ENCODE results near the gene GIPC3.

Gene GIPC3

DNA sequence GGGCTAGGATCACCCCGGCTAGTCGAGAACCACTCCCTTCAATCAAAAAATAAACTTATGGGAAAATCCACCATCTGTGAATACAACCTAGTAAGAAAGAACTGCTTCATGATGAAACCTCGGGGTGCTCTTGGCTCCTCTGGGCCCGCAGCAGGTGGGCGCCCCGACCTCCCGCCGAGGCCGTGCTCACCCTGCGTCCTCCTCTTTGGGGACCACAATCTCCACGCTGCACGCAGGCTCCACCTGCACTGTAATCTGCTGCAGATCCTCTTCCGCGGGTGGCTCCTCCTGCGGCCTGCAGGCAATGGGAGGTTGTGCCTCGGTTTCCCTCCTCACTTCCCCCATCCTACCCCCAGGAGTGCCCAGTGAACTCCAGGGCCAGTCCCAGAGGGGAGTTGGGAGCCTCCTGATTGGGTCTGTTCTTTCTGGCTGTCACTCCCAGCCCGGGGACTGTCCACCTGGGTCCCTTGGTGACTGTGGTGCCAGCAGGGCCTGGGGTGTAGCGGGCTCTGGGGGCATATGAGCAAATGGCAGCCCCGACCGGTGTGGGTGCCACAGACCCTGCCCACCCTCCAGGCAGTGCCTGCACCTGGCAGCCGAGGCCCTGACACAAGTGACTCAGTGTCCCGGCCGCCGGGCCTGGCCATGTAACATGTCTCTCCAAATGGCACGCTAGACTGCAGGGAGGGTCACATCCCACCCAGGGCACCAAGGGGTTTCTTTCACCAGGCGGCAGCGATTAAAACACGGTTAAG is 56.4 kb downstream of the GIPC3 start:
- no peak for FAIRE-seq

GRCh38 chr19:3642296-3642695 is 57.0 kb downstream of the GIPC3 start:
- FAIRE-seq: no peak
